GM18498 (cell line): ENCODE data around the gene ERCC6.

ENCODE experiments used
- ATAC-seq: cut with Tn5 transposase; IDR thresholded peaks from one replicate; pipeline ENCODE4 v1.9.1; 2021; ENCODE audit warnings: mild to moderate bottlenecking, moderate library complexity; ENCODE audit not compliant: unreplicated experiment

The ERCC6 gene

GRCh38 chr10:49549640-49550346 is 10.9 kb upstream of the ERCC6 start:
- ATAC-seq, result no peak

- ATAC-seq, result no peak
Observed at GRCh38 chr10:49543604-49544003, 4.7 kb upstream of the ERCC6 start.

GRCh38 chr10:49542353-49542752 is 3.4 kb upstream of the ERCC6 start:
- no peak for ATAC-seq

- ATAC-seq, result no peak
Observed at GRCh38 chr10:49541762-49542161, 2.8 kb upstream of the ERCC6 start.

- no peak for ATAC-seq
Observed at GRCh38 chr10:49540056-49540797, 1.3 kb upstream of the ERCC6 start.

- ATAC-seq, result peak; percentile 3
Observed at GRCh38 chr10:49539320-49539885, 482 bp upstream of the ERCC6 start.

GRCh38 chr10:49534670-49535381 is 4.1 kb downstream of the ERCC6 start:
- ATAC-seq, result peak; percentile 61

GRCh38 chr10:49532461-49532860 is 6.5 kb downstream of the ERCC6 start:
- ATAC-seq, result no peak

GRCh38 chr10:49528977-49529506 is 9.9 kb downstream of the ERCC6 start:
- no peak for ATAC-seq

GRCh38 chr10:49527850-49528249 is 11.1 kb downstream of the ERCC6 start:
- no peak for ATAC-seq

GRCh38 chr10:49527061-49527460 is 11.9 kb downstream of the ERCC6 start:
- no peak for ATAC-seq

GRCh38 chr10:49526619-49527018 is 12.3 kb downstream of the ERCC6 start:
- no peak for ATAC-seq

GRCh38 chr10:49524496-49524895 is 14.4 kb downstream of the ERCC6 start:
- ATAC-seq, result no peak

- no peak for ATAC-seq
Observed at GRCh38 chr10:49523301-49523700, 15.6 kb downstream of the ERCC6 start.

GRCh38 chr10:49521062-49521461 is 17.9 kb downstream of the ERCC6 start:
- ATAC-seq, result no peak

- ATAC-seq, result no peak
Observed at GRCh38 chr10:49520122-49520775, 18.7 kb downstream of the ERCC6 start.

- ATAC-seq, result no peak
Observed at GRCh38 chr10:49519717-49520116, 19.2 kb downstream of the ERCC6 start.

- ATAC-seq, result peak; percentile 62
Observed at GRCh38 chr10:49518982-49519578, 19.8 kb downstream of the ERCC6 start.

GRCh38 chr10:49518566-49518965 is 20.4 kb downstream of the ERCC6 start:
- no peak for ATAC-seq

GRCh38 chr10:49516216-49516970 is 22.5 kb downstream of the ERCC6 start:
- ATAC-seq, result no peak
